ENCODE data around the gene NT5C2.
A peak's percentile ranks its signal among the peaks of the same experiment; 100 is the strongest.

DNA sequence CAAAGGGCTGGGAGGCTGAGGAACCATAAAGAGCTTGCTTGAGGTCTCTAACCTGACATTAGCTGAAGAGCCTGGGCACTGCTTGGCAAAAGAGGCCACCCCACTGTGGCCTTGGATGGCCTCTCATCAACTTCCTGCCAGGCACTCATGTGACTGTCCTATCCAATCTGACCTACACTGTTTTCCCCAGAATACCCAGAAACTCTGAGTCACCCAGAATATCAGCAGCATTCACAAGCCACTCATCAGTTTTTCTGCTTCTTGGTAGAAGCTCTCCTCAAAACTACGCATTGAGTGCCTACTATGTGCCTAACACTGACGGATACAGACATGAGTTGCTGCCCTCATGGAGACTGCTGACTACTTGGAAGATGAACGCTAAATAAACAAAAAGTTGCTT lies 4.1 kb upstream of the NT5C2 start:
- TF ChIP-seq POLR2A (IDR thresholded peaks at IDR 0.05) (peak in 1 of 2 donors; percentile 33), CTCF (IDR thresholded peaks at IDR 0.05 in 4 of 5, conservative IDR thresholded peaks at IDR 0.05 in 1 of 5) (no peak)
